K562 (cell line): ENCODE results near the gene TBC1D1. TPM values are rescaled to one million over a fixed set of nuclear protein-coding genes. Genes with fewer than 3 reads are reported as not detected.

ENCODE experiments used
- ATAC-seq: fragments of 200-7000 bp; cut with Tn5 transposase; 3 replicates; pipeline ENCODE4 v1.9.1; 2020; ENCODE audit warnings: moderate library complexity
- BruUV-seq: library from RNA; stranded (reverse); fragments of 400-500 nt; replicated peaks from 2 replicates; lab custom pipeline; 2021; lab: Mats Ljungman, UMichigan
- CTCF ChIA-PET: fragments of 300-600 bp; formaldehyde crosslinking; extraction: SDS; loops from one replicate; lab custom pipeline; 2021; ENCODE audit warnings: low intra/inter-chr PET ratio; lab: Yijun Ruan, JAX
- POLR2A ChIA-PET: fragments of 300-600, 350-650 bp; sonication (Branson Sonifier 250); formaldehyde crosslinking; extraction: SDS; loops from one replicate; lab custom pipeline; 2021; ENCODE audit warnings: antibody characterized with exemption, inconsistent platforms; lab: Yijun Ruan, JAX
- DNase-seq, 4 experiments: peaks; one replicate each; pipeline versions ENCODE4 v3.0.0 to v3.0.0-alpha.2; 2011 to 2018; ENCODE audit warnings: low spot score in 3 of 4, mixed read lengths in 3 of 4; ENCODE audit errors: extremely low read depth in 1 of 4
- FAIRE-seq: peaks from 2 replicates; lab custom pipeline; 2011; peaks lifted over from hg19 to GRCh38; lab: Jason Lieb, UNC
- H2AFZ ChIP-seq: 2 replicates; pipeline ENCODE4 v1.6.0; 2011; ENCODE audit warnings: low read depth, low read length, control low read depth, inconsistent platforms
- H3K27ac ChIP-seq: fragments of 200-600 bp; 3 replicates; pipeline ENCODE4 v1.8.0; 2011; ENCODE audit warnings: low read depth, mild to moderate bottlenecking, control low read depth, inconsistent platforms, low read length, moderate library complexity, mixed read lengths; ENCODE audit errors: extremely low read depth
- H3K27me3 ChIP-seq, 2 experiments: fragments of 300-600 bp in 1 of 2; 2 replicates in 1 of 2; 3 replicates in 1 of 2; pipeline versions ENCODE4 v1.6.0 to v1.8.0; 2011; ENCODE audit warnings: inconsistent platforms in 2 of 2, low read length in 2 of 2, mild to moderate bottlenecking in 1 of 2, mixed read lengths in 1 of 2, moderate library complexity in 1 of 2; ENCODE audit not compliant: control insufficient read depth in 2 of 2, insufficient read depth in 2 of 2
- H3K36me3 ChIP-seq: fragments of 300-600 bp; 3 replicates; pipeline ENCODE4 v1.8.0; 2011; ENCODE audit warnings: mild to moderate bottlenecking, low read length, inconsistent platforms; ENCODE audit not compliant: control insufficient read depth, insufficient read depth
- H3K4me1 ChIP-seq, 2 experiments: fragments of 200-600 bp in 1 of 2; replicated peaks in 1 of 2; 2 replicates in 1 of 2; 3 replicates in 1 of 2; pipeline versions ENCODE4 v1.5.1 to v1.8.0; 2011; ENCODE audit warnings: inconsistent platforms in 2 of 2, low read length in 2 of 2, mild to moderate bottlenecking in 1 of 2, mixed read lengths in 1 of 2, moderate library complexity in 1 of 2; ENCODE audit not compliant: control insufficient read depth in 2 of 2, insufficient read depth in 2 of 2
- H3K4me2 ChIP-seq: 2 replicates; pipeline ENCODE4 v1.6.1; 2011; ENCODE audit warnings: low read length, control low read depth, inconsistent platforms, mixed read lengths; ENCODE audit not compliant: insufficient read depth
- H3K4me3 ChIP-seq: fragments of 200-600 bp; sonication (generic), shearing (Covaris generic); 2 replicates; pipeline ENCODE4 v1.5.1; 2016; ENCODE audit warnings: control low read depth, inconsistent platforms
- H3K79me2 ChIP-seq: fragments of 200-600 bp; 3 replicates; pipeline ENCODE4 v1.8.0; 2011; ENCODE audit warnings: low read length, inconsistent platforms; ENCODE audit not compliant: control insufficient read depth, insufficient read depth
- H3K9ac ChIP-seq, 2 experiments: 2 replicates each; pipeline versions ENCODE4 v1.6.0 to v1.6.1; 2011; ENCODE audit warnings: low read depth in 2 of 2, low read length in 2 of 2, control low read depth in 1 of 2, inconsistent platforms in 1 of 2, mild to moderate bottlenecking in 1 of 2, mixed read lengths in 1 of 2; ENCODE audit not compliant: insufficient read depth in 1 of 2
- H3K9me1 ChIP-seq: one replicate; pipeline ENCODE4 v1.6.0; 2011; ENCODE audit warnings: inconsistent platforms, mild to moderate bottlenecking, low read length, moderate library complexity; ENCODE audit not compliant: control insufficient read depth, insufficient read depth
- H3K9me3 ChIP-seq: replicated peaks from 2 replicates; pipeline ENCODE4 v1.5.1; 2011; ENCODE audit warnings: low read depth, low read length, inconsistent platforms; ENCODE audit not compliant: control insufficient read depth, insufficient read depth
- H4K20me1 ChIP-seq: replicated peaks from 2 replicates; pipeline ENCODE4 v1.6.1; 2011; ENCODE audit warnings: low read length, inconsistent platforms, mixed read lengths; ENCODE audit not compliant: control insufficient read depth, insufficient read depth
- ATF7 ChIP-seq: fragments of 450-650 bp; IDR thresholded peaks from 2 replicates; pipeline ENCODE4 v1.7.1; 2014; ENCODE audit warnings: mild to moderate bottlenecking, moderate library complexity
- CEBPB ChIP-seq: fragments of 450-650 bp; IDR thresholded peaks from 2 replicates; pipeline ENCODE4 v1.6.1; 2016; ENCODE audit warnings: missing genetic modification characterization, missing compliant biosample characterization
- CEBPG ChIP-seq, 3 experiments: fragments of 200-800 bp in 1 of 3; sonication (Bioruptor generic) in 1 of 3; sonication (generic) in 1 of 3; formaldehyde crosslinking in 1 of 3; IDR thresholded peaks in 2 of 3; conservative IDR thresholded peaks in 1 of 3; 2 replicates each; pipeline versions ENCODE4 v1.6.1 to v1.8.0; 2016 to 2022; ENCODE audit warnings: missing compliant biosample characterization in 2 of 3, missing genetic modification characterization in 2 of 3, mild to moderate bottlenecking in 1 of 3, missing genetic modification reagents in 1 of 3
- CSDE1 ChIP-seq, 2 experiments: fragments of 450-650 bp; IDR thresholded peaks; 2 replicates each; pipeline ENCODE4 v1.6.1; 2016; ENCODE audit warnings: mild to moderate bottlenecking in 1 of 2
- DMBX1 ChIP-seq: fragments of 250-450 bp; sonication (Bioruptor Pico); IDR thresholded peaks from 2 replicates; pipeline ENCODE4 v1.8.0; 2022; ENCODE audit warnings: inconsistent platforms, mild to moderate bottlenecking, moderate library complexity, borderline replicate concordance
- ELF1 ChIP-seq: fragments of 200-800 bp; sonication (Bioruptor generic); IDR thresholded peaks from 2 replicates; pipeline ENCODE4 v1.6.1; 2016; ENCODE audit warnings: missing genetic modification characterization, missing compliant biosample characterization
- EP300 ChIP-seq: IDR thresholded peaks from 2 replicates; pipeline ENCODE4 v1.6.1; 2012; ENCODE audit warnings: low read length, improper control_type of control experiment
- ETV1 ChIP-seq: fragments of 450-650 bp; conservative IDR thresholded peaks from 2 replicates; pipeline ENCODE4 v1.6.1; 2016; ENCODE audit warnings: missing genetic modification characterization, control low read depth, low read depth, missing compliant biosample characterization
- FOSL1 ChIP-seq: fragments of 200-800 bp; sonication (Bioruptor generic); conservative IDR thresholded peaks from 2 replicates; pipeline ENCODE4 v1.6.1; 2016; ENCODE audit warnings: missing genetic modification characterization, missing compliant biosample characterization
- JUND ChIP-seq, 2 experiments: IDR thresholded peaks; 2 replicates in 1 of 2; 3 replicates in 1 of 2; pipeline ENCODE4 v1.6.1; 2011; ENCODE audit warnings: borderline replicate concordance in 2 of 2, low read depth in 2 of 2, low read length in 2 of 2, improper control_type of control experiment in 1 of 2, missing biosample characterization in 1 of 2, missing genetic modification characterization in 1 of 2, missing genetic modification reagents in 1 of 2
- NCOA1 ChIP-seq: fragments of 450-650 bp; IDR thresholded peaks from 2 replicates; pipeline ENCODE4 v1.6.1; 2016; ENCODE audit warnings: low read depth
- RAD21 ChIP-seq, 2 experiments: fragments of 250-450 bp in 1 of 2; fragments of 450-650 bp in 1 of 2; sonication (Bioruptor Pico) in 1 of 2; formaldehyde crosslinking in 1 of 2; IDR thresholded peaks in 1 of 2; conservative IDR thresholded peaks in 1 of 2; 2 replicates each; pipeline versions ENCODE4 v1.4.0 to v1.8.0; 2020 to 2022; ENCODE audit warnings: mild to moderate bottlenecking in 2 of 2, moderate library complexity in 1 of 2
- SOX6 ChIP-seq: fragments of 450-650 bp; IDR thresholded peaks from 2 replicates; pipeline ENCODE4 v1.6.1; 2014; ENCODE audit warnings: mild to moderate bottlenecking
- TRIM24 ChIP-seq, 2 experiments: fragments of 450-650 bp; IDR thresholded peaks; 2 replicates each; pipeline ENCODE4 v1.6.1; 2016
- ZEB2 ChIP-seq: fragments of 450-650 bp; IDR thresholded peaks from 2 replicates; pipeline ENCODE4 v1.6.1; 2016
- ZNF121 ChIP-seq: sonication (generic); formaldehyde crosslinking; conservative IDR thresholded peaks from 2 replicates; pipeline ENCODE4 v1.8.0; 2022; ENCODE audit warnings: missing genetic modification reagents
- WGBS: fragments of 100-300 bp; shearing (Covaris generic); methylation state at CpG from one replicate; pipeline ENCODE4 v1.1.6; 2016; ENCODE audit warnings: low coverage, mixed read lengths; ENCODE audit not compliant: insufficient coverage; ENCODE audit errors: missing lambda C conversion rate; 5-methylcytosine and 5-hydroxymethylcytosine counted together
- in situ Hi-C: fragments of 300-500 bp; cut with MboI; formaldehyde crosslinking; loops from 4 replicates; pipeline ENCODE4 v1.15.0; 2018; ENCODE audit warnings: inconsistent platforms, mixed read lengths
- intact Hi-C: fragments of 100-400 bp; cut with micrococcal nuclease; formaldehyde crosslinking; loops from 2 replicates; pipeline ENCODE4 v1.14.2; 2022
- polyA plus RNA-seq, 8 experiments: library from polyadenylated mRNA; depleted of rRNA in 4 of 8; stranded (reverse) in 5 of 8; unstranded in 3 of 8; fragments of >200 nt; fragmentation: Nextera tagmentation in 2 of 8; fragmentation: Illumina TruSeq in 1 of 8; extraction: Ambion mirVana in 2 of 8; extraction: Trizol in 1 of 8; gene quantifications; 2 replicates each; pipeline versions ENCODE4 v1.2.1 to v1.2.3, GENCODE V29; 2011 to 2014; ENCODE audit warnings: inconsistent platforms in 1 of 8, missing spikeins in 1 of 8
- total RNA-seq, 7 experiments: library from RNA; depleted of rRNA in 6 of 7; stranded (reverse); fragments of >200 nt in 6 of 7; fragmentation: Illumina TruSeq in 2 of 7; extraction: Trizol in 2 of 7; gene quantifications; 2 replicates each; pipeline versions ENCODE4 v1.2.1 to v1.2.3, GENCODE V29; 2011 to 2021; ENCODE audit warnings: low replicate concordance in 1 of 7
- TF ChIP-seq, protein P1 (sequence below), 3 experiments: fragments of 200-800 bp in 1 of 3; sonication (Bioruptor generic) in 1 of 3; sonication (generic) in 1 of 3; formaldehyde crosslinking in 1 of 3; IDR thresholded peaks; 2 replicates each; pipeline versions ENCODE4 v1.6.1 to v1.8.0; 2016 to 2022; ENCODE audit warnings: mild to moderate bottlenecking in 2 of 3, missing compliant biosample characterization in 2 of 3, missing genetic modification characterization in 2 of 3, missing genetic modification reagents in 1 of 3
- TF ChIP-seq, protein P2 (sequence below), 2 experiments: fragments of 450-650 bp in 1 of 2; sonication (generic) in 1 of 2; formaldehyde crosslinking in 1 of 2; IDR thresholded peaks in 1 of 2; conservative IDR thresholded peaks in 1 of 2; 2 replicates each; pipeline versions ENCODE4 v1.6.1 to v1.8.1; 2016 to 2023; ENCODE audit warnings: mild to moderate bottlenecking in 2 of 2, moderate library complexity in 2 of 2, inconsistent platforms in 1 of 2, missing genetic modification reagents in 1 of 2

TBC1D1 gene
- total and polyA plus RNA-seq, 9 of the 15 experiments (the other 6 are each of a cell fraction or from before 2014, with no cell fraction given) = 0.59 to 14.2 (median 8.8) TPM

DNA sequence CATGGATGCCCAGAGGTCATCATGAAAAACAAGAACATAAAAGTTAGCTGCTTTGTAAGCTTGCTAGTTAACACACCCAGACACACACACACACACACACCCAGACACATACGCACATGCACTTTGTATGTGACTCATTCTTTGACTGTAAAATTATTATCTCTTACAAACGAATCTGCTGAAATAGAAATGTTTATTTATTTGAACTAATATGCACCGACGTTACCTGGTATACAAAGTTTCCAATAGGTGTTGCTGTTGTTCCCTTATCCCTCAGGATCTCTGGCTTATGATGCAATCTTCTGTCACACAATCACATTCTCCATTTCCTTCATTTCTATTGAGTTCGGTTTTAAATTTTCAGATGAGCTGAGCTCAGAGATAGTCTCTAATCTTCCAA, 278.6 kb downstream of the TBC1D1 start:
- no TSS peak for BruUV-seq
- FAIRE-seq (no peak), ATAC-seq (no peak), DNase-seq (no peak)
- in situ Hi-C loops = no loop called here
- peaks cover 5 to 17% of the 10 kb centered on the region in 2 experiments; a peak in 4 of 5 replicates for H3K27me3 ChIP-seq
- no peak overlapping the region for H3K27ac ChIP-seq
- no peaks in the 10 kb centered on the region for H3K79me2 ChIP-seq
- no peaks in the 10 kb centered on the region for H3K36me3 ChIP-seq
- no peaks in the 10 kb centered on the region for H3K9me3 ChIP-seq
- no peak overlapping the region for H3K4me2 ChIP-seq
- H4K20me1 ChIP-seq = no peaks in the 10 kb centered on the region
- intact Hi-C loops = loop anchor here (10.0 kb wide), 1 partner anchor 365 kb away; no protein-coding TSS in a partner anchor
- CTCF ChIA-PET = no interaction called here
- no peak overlapping the region for H3K9ac ChIP-seq
- no peaks in the 10 kb centered on the region; a peak in 1 of 5 replicates for H3K4me1 ChIP-seq
- no peak overlapping the region for H2AFZ ChIP-seq
- H3K9me1 ChIP-seq = no peaks in the 10 kb centered on the region
- POLR2A ChIA-PET = no interaction called here
- H3K4me3 ChIP-seq = no peak overlapping the region
- 2% methylated on average over 5 of the region's 5 CpGs for WGBS
- TF ChIP-seq EP300 = peak; percentile 36; the same call in 1 of the 2 replicates
- 0 out of 2 replicates have a peak, but pooled peaks have one; percentile 30 for TF ChIP-seq ZEB2
- peak; percentile 83 for TF ChIP-seq CEBPB (tag)
- 0 out of 2 replicates have a peak, but pooled peaks have one; percentile 31 for TF ChIP-seq SOX6
- no peak for TF ChIP-seq CSDE1 (IDR thresholded peaks at IDR 0.05)
- peak; percentile 39 for TF ChIP-seq FOSL1 (tag)
- peak; percentile 41; the same call in 1 of the 2 replicates for TF ChIP-seq ATF7
- no peak for TF ChIP-seq ELF1
- no peak for TF ChIP-seq NCOA1
- TF ChIP-seq DMBX1 (CRISPR knock-in tag) = no peak
- TF ChIP-seq ETV1 (tag) = 0 out of 2 replicates have a peak, but pooled peaks have one; percentile 22
- TF ChIP-seq ZNF121 (CRISPR knock-in tag) = no peak
- 0 out of 2 replicates have a peak, but pooled peaks have one; percentile 33 for TF ChIP-seq JUND (IDR thresholded peaks at IDR 0.05; ENCODE audit: borderline replicate concordance, low read depth, low read length)
- 0 out of 3 replicates have a peak, but pooled peaks have one; percentile 28 for TF ChIP-seq JUND (tag; IDR thresholded peaks at IDR 0.05; ENCODE audit: borderline replicate concordance, low read depth, low read length)
- TF ChIP-seq TRIM24 (IDR thresholded peaks at IDR 0.05) = peak; percentile 61 to 89; a peak in 2 of 4 replicates
- TF ChIP-seq, protein P1, sequence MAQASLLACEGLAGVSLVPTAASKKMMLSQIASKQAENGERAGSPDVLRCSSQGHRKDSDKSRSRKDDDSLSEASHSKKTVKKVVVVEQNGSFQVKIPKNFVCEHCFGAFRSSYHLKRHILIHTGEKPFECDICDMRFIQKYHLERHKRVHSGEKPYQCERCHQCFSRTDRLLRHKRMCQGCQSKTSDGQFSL (CRISPR knock-in tag; IDR thresholded peaks at IDR 0.05) = no peak
- TF ChIP-seq, protein P1 (tag; IDR thresholded peaks at IDR 0.05) = no peak
- TF ChIP-seq RAD21 (CRISPR knock-in tag; conservative IDR thresholded peaks at IDR 0.05 in 1 of 2, IDR thresholded peaks at IDR 0.05 in 1 of 2) = peak in 1 of 2 experiments; percentile 34; a peak in 1 of 4 replicates
- TF ChIP-seq, protein P2, sequence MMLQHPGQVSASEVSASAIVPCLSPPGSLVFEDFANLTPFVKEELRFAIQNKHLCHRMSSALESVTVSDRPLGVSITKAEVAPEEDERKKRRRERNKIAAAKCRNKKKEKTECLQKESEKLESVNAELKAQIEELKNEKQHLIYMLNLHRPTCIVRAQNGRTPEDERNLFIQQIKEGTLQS (IDR thresholded peaks at IDR 0.05) = peak; percentile 83
- TF ChIP-seq, protein P2 (CRISPR knock-in tag; conservative IDR thresholded peaks at IDR 0.05) = no peak
- TF ChIP-seq CEBPG (CRISPR knock-in tag; IDR thresholded peaks at IDR 0.05) = peak; percentile 74
- peak; percentile 93 to 95 for TF ChIP-seq CEBPG (tag; conservative IDR thresholded peaks at IDR 0.05 in 1 of 2, IDR thresholded peaks at IDR 0.05 in 1 of 2)
